SK-N-MC (cell line): ENCODE results near the gene KNCN.

Source experiments
- DNase-seq: peaks from one replicate; pipeline ENCODE4 v3.0.0-alpha.2; 2011; ENCODE audit warnings: low read depth, low spot score
- H3K27ac ChIP-seq: fragments of 200-600 bp; sonication (generic); 2 replicates; pipeline ENCODE4 v1.5.1; 2016; ENCODE audit warnings: mixed run types
- H3K36me3 ChIP-seq: fragments of 200-600 bp; sonication (generic); 2 replicates; pipeline ENCODE4 v1.6.1; 2017; ENCODE audit warnings: antibody characterized with exemption, low read length, mixed read lengths; ENCODE audit not compliant: insufficient read depth
- H3K4me3 ChIP-seq: fragments of 200-600 bp; sonication (generic); 2 replicates; pipeline ENCODE4 v1.5.1; 2016
- H3K9ac ChIP-seq: fragments of 200-600 bp; sonication (generic); 2 replicates; pipeline ENCODE4 v1.8.0; 2017; ENCODE audit warnings: mixed run types, mixed read lengths; ENCODE audit not compliant: insufficient read length
- H3K9me3 ChIP-seq: fragments of 200-600 bp; sonication (generic); 2 replicates; pipeline ENCODE4 v1.6.1; 2017; ENCODE audit warnings: low read depth, mild to moderate bottlenecking, antibody characterized with exemption, low read length, moderate library complexity, mixed read lengths
- EZH2 ChIP-seq: fragments of 200-600 bp; sonication (generic); IDR thresholded peaks from one replicate; pipeline ENCODE4 v1.6.1; 2017; ENCODE audit warnings: antibody characterized with exemption
- FOXP2 ChIP-seq: optimal IDR thresholded peaks from 2 replicates; pipeline ENCODE3; 2011; ENCODE audit warnings: mild to moderate bottlenecking, moderate library complexity; ENCODE audit not compliant: insufficient read depth; ENCODE audit errors: extremely low read length, control extremely low read depth
- POLR2AphosphoS5 ChIP-seq: IDR thresholded peaks from 2 replicates; pipeline ENCODE4 v1.6.1; 2012; ENCODE audit warnings: mild to moderate bottlenecking, low read depth, low read length, borderline replicate concordance

The KNCN gene

DNA sequence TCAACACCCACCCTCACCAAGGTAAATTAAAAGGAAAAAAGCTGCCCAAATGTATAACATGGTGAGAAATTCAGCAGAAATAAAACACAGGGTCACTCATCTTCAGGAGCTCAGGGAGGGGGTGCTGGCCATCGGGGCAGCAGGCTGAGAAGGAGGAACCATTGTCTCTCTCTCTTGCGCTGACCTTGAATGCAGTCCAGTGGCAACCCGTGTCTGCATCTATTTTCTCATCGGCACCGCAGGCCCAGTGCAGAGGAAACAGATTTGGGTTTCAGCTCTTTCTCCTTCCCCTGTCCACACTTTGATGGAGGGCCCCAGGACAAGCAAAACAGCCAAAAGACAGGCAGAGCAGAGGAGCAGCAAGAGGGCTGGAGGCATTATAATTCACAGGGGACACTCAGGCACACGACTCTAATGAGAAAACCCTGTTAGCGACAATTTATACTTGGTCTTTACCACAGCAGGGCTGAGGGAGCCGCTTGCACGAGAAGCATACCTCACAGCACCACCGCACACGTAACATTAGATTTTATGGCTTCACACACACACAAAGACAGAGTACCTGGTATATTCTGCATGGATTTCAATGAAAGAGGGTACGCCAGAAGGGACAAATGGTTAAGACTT lies 34.0 kb upstream of the KNCN start:
- H3K9me3 ChIP-seq, result no peaks in the 10 kb centered on the region
- no peak overlapping the region for H3K4me3 ChIP-seq
- TF ChIP-seq EZH2 (no peak), POLR2AphosphoS5 (no peak), FOXP2 (no peak)
- no peak overlapping the region for H3K9ac ChIP-seq
- H3K36me3 ChIP-seq, result peaks cover under 1% of the 10 kb centered on the region; the same call in 1 of the 2 replicates
- H3K27ac ChIP-seq, result no peak overlapping the region
- DNase-seq, result no peak

- DNase-seq, result no peak
- H3K36me3 ChIP-seq, result 0 out of 2 replicates have a peak, but pooled peaks cover 7% of the 10 kb centered on the region
These were observed 32.0 kb upstream of the KNCN start for GRCh38 chr1:46583494-46583893.

GRCh38 chr1:46582972-46583371 lies 31.5 kb upstream of the KNCN start:
- no peak for DNase-seq
- Histone ChIP-seq H3K27ac (no peak overlapping the region), H3K36me3 (0 out of 2 replicates have a peak, but pooled peaks cover 7% of the 10 kb centered on the region), H3K4me3 (no peak overlapping the region), H3K9me3 (no peaks in the 10 kb centered on the region), H3K9ac (no peak overlapping the region)
- TF ChIP-seq FOXP2 (no peak), EZH2 (no peak), POLR2AphosphoS5 (no peak)

More at GRCh38 chr1:46583494-46583893, 32.0 kb upstream of the KNCN start:
- Histone ChIP-seq H3K9ac (no peak overlapping the region), H3K4me3 (no peak overlapping the region), H3K9me3 (no peaks in the 10 kb centered on the region), H3K27ac (no peak overlapping the region)
- TF ChIP-seq POLR2AphosphoS5, result no peak
- TF ChIP-seq FOXP2, result no peak
- no peak for TF ChIP-seq EZH2

- Histone ChIP-seq H3K4me3 (no peak overlapping the region), H3K36me3 (0 out of 2 replicates have a peak, but pooled peaks cover 7% of the 10 kb centered on the region), H3K9ac (no peak overlapping the region), H3K9me3 (no peaks in the 10 kb centered on the region), H3K27ac (no peak overlapping the region)
- no peak for TF ChIP-seq POLR2AphosphoS5
- no peak for TF ChIP-seq FOXP2
- TF ChIP-seq EZH2, result no peak
- no peak for DNase-seq
These were observed 30.4 kb upstream of the KNCN start for GRCh38 chr1:46581681-46582455.

DNA sequence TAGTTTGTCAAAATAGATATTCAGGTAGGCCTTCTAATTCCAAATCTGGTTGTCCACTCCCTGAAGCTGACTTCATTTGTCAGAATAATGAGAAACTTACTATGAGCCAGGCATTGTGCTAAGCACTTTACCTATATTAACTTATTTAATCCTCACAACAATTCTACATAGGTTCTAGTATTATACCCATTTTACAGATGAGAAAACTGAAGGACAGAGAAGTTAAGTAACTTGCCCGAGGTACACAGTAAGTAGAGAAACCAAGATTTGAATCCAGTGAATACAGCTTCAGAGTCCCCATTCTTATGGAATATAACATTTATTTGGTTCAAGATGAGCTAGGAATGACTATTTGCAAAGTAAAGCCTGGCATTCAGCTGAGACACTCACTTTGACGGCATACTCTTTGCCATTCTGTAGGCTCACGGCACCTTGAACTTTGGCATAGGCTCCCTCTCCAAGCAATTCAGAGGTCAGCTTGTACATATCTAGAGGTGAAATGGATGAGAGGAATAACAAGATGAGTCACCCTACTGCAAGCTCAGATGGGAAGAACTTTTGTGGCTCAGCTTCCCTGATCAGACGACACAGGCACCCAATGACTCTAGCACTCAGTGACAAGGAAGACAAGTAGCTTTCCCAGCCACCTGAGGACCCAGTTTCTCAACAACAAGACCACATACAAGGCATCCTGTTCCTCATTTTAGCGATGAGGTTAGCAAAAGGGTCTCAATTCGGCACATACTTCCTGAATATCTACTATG lies 28.9 kb upstream of the KNCN start:
- no peak overlapping the region for H3K27ac ChIP-seq
- DNase-seq, result no peak
- no peak overlapping the region for H3K9ac ChIP-seq
- H3K9me3 ChIP-seq, result no peaks in the 10 kb centered on the region
- no peak overlapping the region for H3K4me3 ChIP-seq
- TF ChIP-seq FOXP2 (no peak), EZH2 (no peak), POLR2AphosphoS5 (no peak)
- H3K36me3 ChIP-seq, result 0 out of 2 replicates have a peak, but pooled peaks cover 7% of the 10 kb centered on the region

GRCh38 chr1:46577671-46578070 lies 26.2 kb upstream of the KNCN start:
- no peak for DNase-seq
- no peak overlapping the region for H3K9ac ChIP-seq
- 0 out of 2 replicates have a peak, but pooled peaks cover 7% of the 10 kb centered on the region for H3K36me3 ChIP-seq
- no peaks in the 10 kb centered on the region for H3K9me3 ChIP-seq
- TF ChIP-seq POLR2AphosphoS5 (no peak), EZH2 (no peak), FOXP2 (no peak)
- no peak overlapping the region for H3K27ac ChIP-seq
- no peak overlapping the region for H3K4me3 ChIP-seq

GRCh38 chr1:46576596-46576995 lies 25.1 kb upstream of the KNCN start:
- 0 out of 2 replicates have a peak, but pooled peaks cover 7% of the 10 kb centered on the region for H3K36me3 ChIP-seq
- H3K4me3 ChIP-seq, result no peak overlapping the region
- TF ChIP-seq FOXP2, result no peak
- TF ChIP-seq POLR2AphosphoS5, result no peak
- no peak overlapping the region for H3K27ac ChIP-seq
- H3K9me3 ChIP-seq, result no peaks in the 10 kb centered on the region
- no peak for DNase-seq
- no peak overlapping the region for H3K9ac ChIP-seq

- no peak overlapping the region for H3K4me3 ChIP-seq
- TF ChIP-seq EZH2 (no peak), POLR2AphosphoS5 (no peak)
- DNase-seq, result no peak
- H3K36me3 ChIP-seq, result 0 out of 2 replicates have a peak, but pooled peaks cover 7% of the 10 kb centered on the region
- no peak overlapping the region for H3K9ac ChIP-seq
- H3K9me3 ChIP-seq, result no peaks in the 10 kb centered on the region
- H3K27ac ChIP-seq, result no peak overlapping the region
These were observed 24.3 kb upstream of the KNCN start for GRCh38 chr1:46575778-46576177.
